GM19452 (cell line): ENCODE results near the gene AOPEP.
"Not testable (repeated sequence)": the region's sequence is repeated elsewhere in the genome, so short reads cannot be mapped to it uniquely, and the experiment has no call there.

ENCODE experiments used
- ATAC-seq: cut with Tn5 transposase; IDR thresholded peaks from one replicate; pipeline ENCODE4 v1.9.1; 2021; ENCODE audit not compliant: unreplicated experiment

Gene AOPEP

DNA sequence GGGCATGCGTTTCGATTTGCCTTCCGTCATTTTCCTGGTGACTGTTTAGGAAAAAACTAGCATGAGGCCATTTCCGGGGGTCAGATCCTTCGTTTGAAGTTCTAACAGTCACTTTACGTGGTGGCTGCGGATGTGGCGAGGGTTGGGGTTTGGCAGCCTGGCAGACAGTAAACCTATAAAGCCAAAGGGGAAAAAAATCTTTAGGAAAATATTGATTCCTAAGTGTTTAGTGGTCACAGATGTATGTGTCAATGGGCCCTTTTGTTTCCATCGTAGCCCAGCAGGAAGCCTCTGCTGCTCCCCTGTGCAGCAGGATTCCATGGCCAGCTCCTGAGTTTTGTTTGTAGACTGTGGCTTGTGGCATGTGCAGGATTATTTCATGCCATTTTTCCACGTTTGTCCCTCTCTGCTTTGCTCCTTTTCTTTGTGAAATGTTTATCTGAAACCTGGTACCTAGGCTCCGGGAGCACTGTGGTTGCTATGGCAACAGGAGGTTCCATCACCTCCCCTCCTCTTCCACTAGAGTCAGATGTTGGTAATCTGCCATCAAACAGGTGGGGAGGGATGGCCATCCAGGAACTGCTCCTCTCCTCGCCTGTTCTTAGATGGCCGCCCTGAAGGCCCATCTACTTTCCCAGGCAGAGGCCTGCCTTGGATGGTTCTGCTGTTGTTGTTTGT, 202.3 kb downstream of the AOPEP start:
- ATAC-seq: no peak

DNA sequence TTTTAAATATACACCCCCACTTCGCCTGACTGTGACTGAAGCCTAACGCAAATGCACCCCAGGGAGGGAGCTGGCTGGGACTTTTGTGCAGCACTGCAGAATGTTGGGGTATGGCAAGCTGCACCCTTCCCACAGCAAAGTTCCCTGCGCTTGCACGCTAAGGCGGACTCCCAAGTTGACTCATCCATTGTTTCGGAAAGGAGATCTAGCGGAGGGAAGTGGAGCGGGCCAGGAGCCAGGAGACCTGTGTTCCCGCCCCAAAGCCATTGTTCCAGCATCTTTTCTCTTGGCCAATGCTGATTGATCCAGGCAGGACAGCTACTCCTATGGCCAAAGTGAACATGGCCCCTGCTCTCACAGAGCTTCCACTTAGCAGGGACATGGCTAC, 202.9 kb downstream of the AOPEP start:
- no peak for ATAC-seq

DNA sequence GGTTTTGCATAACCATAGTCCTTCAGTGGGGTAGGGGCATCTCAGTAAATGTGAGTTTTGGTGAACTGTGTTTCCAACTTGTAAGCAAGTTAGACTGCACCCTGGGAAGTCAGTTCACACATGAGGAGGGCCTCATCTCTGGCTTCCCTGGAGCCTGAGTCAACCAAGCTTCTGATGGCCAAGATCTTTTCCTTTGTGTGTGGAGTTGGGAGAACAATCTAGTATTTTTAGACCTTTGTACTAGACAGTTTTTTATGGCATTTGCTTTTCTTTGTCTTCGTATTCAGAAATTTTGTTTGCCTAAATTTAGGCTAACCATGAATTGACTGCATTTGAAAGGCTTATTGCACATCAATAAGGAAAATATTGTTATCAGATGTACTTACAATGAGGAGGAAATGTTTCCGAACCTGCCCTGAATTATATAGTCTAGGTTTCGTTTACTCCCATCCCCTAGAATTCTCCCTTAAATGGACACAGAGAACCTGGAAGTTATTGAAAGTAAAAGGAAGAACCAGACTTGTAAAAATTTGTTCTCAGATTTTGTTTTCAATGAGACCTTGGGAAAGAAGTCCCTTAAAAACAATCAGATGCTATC, 204.6 kb downstream of the AOPEP start:
- no peak for ATAC-seq

- no peak for ATAC-seq
Observed at GRCh38 chr9:94931740-94932139, 205.2 kb downstream of the AOPEP start.

DNA sequence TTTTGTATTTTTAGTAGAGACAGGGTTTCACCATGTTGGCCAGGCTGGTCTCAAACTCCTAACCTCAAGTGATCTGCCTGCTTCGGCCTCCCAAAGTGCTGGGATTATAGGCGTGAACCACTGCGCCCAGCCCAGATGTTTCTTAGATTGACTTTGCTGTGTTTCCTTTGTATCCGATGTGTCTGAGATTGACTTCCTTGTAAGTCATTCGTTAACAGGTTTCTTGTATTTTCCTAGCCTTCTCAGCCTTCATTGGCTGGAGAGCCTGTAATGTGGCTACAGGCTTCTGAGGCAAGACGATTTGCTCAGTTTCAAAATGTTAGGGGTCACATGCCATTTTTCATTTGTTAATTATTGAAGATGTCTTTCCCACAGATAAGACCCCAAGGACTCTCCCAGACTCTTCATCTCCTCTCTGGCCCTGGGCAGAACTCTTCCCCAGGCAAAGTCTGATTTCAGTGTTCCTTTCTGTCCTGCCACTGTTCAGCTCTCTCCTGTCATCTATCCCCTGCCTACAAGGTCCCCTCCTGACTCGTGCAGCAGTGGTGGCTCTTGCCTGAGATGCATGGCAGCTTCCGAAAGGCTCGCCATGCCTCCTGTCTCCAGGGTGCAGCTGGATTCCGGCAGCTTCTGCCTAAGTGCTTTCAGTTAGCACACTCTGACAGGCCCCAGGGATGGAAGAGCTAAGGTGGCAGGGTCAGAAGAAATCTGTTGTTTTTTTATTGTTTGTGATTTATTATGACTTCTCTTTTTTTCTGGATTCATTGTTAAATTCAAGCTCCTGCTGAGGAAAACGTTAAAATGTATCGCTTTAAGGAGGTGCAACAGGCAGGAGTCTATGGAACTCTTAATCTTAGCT, 206.4 kb downstream of the AOPEP start:
- no peak for ATAC-seq

DNA sequence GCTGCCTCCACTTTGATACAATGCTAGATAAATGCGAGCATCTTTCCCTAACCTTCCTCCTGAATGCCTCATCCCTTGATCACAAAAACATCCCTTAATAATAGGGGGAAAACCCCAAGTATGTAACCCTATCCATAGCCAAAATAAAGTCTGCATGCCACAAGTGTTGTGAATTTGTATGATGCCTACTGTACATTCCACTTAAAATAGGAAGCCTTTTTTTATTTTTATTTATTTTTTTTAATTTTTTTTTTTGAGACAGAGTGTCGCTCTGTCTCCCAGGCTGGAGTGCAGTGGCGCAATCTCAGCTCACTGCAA, 207.0 kb downstream of the AOPEP start:
- no peak for ATAC-seq

- ATAC-seq: no peak
Observed at GRCh38 chr9:94934816-94935328, 208.4 kb downstream of the AOPEP start.

- ATAC-seq: no peak
Observed at GRCh38 chr9:94935396-94935795, 208.9 kb downstream of the AOPEP start.

- no peak for ATAC-seq
Observed at GRCh38 chr9:94936419-94936818, 209.9 kb downstream of the AOPEP start.

GRCh38 chr9:94937214-94937903, 210.9 kb downstream of the AOPEP start:
- ATAC-seq: no peak

DNA sequence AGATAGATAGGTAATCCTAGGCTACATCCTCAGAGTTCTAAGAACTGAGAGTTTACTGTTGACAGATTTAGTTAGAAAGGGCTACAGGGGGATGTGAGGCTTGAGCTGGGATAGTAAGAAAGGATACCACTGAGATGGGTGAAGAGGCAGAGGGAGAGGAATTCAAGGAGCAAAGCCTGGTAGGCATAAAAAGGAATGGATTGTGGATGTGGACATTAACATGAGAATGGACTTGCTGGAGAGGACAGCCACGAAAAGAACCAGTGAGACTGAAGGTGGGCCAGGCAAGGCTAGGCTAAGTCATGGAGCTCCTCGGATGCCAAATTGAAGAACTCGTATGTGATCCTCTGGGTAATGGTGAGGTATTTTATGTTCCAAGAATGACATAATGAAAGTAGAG, 211.9 kb downstream of the AOPEP start:
- ATAC-seq: no peak

DNA sequence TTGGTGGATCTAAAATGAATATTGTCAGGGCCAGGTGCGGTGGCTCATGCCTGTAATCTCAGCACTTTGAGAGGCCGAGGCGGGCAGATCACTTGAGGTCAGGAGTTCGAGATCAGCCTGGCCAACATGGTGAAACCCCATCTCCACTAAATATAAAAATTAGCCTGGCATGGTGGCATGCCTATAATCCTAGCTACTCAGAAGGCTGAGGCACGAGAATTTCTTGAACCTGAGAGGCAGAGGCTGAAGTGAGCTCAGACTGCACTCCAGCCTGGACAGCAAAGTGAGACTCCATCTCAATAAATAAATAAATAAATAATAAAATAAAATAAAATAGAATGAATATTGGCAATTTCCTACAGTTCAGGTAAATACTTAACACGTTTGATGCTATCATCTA, 213.8 kb downstream of the AOPEP start:
- ATAC-seq: not testable (repeated sequence)

GRCh38 chr9:94941211-94941875, 214.8 kb downstream of the AOPEP start:
- ATAC-seq: no peak

DNA sequence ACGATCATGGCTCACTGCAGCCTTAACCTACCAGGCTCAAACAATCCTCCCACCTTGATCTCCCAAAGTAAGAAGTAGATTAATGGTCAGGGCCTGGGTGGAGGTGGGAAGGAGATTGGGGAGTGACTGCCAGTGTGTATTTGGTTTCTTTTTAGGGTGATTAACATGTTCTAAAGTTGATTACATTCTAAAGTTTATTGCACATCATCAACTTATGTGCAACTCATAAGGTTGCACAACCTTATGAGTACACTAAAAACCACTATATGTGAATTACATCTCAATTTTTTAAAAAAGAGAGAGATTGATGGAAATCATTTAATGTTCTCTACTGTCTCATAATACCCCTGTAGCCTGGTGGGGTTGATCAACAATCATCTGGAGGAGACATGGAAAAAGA, 218.1 kb downstream of the AOPEP start:
- ATAC-seq: no peak

DNA sequence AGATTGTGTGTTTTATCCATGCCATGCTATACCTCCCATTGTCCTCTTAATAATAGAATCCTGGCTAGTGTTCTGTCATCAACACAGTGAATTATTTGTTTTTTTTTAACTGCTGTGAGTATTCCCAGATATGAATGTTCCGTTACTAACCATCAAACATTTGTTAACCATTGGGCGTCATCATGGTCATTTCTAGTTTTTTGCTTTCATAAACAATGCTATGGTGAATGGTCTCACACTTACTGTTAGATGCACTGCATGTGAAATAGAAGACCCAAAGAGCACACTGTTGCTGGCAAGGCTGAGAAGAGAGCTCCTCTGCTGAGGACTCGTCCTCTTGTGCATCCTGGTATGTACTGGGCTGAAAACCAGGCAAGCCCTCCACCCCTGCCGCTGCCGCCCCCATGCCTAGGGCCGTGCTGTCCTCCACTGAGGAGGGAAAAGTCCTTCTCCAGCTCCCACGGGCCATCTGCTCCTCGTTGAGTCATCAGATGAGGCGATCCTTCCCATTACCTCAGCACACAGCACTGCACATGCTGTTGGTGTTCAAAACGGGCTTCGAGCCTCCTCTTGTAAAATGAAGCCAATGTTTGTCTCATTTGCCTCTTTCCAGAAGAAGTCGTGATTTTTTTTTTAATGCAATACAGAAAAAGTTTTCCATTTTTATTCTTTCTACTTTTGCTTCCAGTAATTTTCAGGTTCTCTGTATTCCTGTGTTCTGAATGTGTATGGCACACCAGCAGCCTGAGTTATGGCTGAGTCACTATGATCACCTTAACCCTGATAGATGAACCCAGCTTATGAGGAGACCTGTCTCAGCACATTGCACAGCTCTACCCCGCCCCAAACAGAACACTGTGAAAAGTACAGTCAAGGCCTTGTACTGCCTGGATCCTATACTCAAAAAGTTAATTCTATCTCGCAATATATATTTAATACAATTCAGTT, 219.0 kb downstream of the AOPEP start:
- ATAC-seq: no peak

DNA sequence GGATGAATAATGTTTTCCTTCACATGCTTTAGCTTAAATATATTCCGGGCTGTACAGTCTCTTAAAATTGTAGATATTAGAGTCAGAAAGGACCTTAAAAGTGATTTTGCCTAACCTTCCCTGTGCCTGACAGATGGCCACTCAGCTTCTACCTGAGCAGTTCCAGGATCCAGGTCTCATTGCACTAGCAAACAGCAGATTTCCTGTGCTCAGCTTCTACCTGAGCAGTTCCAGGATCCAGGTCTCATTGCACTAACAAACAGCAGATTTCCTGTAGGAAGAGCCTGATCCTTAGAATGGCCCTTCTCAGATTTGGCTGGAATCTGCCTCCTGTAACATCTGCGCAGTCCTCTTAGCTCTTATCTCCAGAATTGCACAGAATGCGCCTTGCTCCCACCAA, 219.8 kb downstream of the AOPEP start:
- ATAC-seq: no peak

- no peak for ATAC-seq
Observed at GRCh38 chr9:94948567-94949235, 222.2 kb downstream of the AOPEP start.

DNA sequence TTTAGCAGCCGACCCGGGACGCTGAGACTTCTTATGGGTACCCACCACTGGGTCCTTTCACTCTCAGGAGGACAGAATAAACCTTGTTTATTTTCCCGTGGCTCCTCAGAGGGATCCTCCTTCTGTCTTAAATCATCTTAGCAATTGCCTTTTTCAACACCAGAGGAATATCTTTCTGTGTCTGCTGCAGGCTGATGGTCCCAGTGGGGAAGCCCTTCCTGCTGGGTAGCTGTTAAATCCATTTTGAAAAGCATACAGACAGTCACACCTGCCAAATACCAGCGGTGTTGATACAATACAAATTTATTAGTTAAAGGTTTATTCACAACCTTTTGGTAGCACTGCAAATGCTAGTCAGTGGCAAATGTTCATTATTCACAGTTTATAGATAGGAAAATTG, 222.9 kb downstream of the AOPEP start:
- ATAC-seq: no peak

DNA sequence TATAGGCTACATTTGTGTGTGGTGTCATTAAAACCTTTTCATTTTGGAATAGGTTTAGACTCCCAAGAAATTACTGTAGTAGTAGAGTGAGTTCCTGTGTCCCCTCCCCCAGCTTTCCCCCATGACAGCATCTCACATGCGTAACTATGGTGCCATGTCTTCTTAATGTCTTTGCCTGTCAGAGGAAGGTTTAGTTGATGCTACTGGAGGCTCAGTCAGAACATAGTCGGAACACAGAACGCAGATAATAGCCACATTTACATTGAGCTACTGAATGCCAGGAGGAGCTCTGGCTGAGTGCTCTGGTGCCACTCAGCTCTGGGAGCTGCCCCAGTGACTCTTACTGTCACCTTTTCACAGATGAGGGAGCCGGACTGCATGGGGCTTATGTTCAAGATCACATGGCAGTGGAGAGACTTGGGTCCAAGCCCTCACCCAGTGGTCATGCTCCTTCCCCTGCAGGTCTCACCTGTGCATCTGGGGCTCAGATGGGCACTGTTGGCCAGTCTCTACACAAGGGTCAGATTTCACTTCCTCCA, 223.6 kb downstream of the AOPEP start:
- no peak for ATAC-seq
